ENCODE measurements around the gene NLGN4X. TPM values are rescaled to one million over a fixed set of nuclear protein-coding genes. Genes with fewer than 3 reads are reported as not detected.

NLGN4X gene
- polyA plus RNA-seq, 1 donor from 2014 or later = 18.0 TPM

- Histone ChIP-seq H3K4me2 (ENCODE audit: low read length) (no peak overlapping the region), H3K27ac (ENCODE audit: low read length) (no peak overlapping the region), H3K4me3 (ENCODE audit: low read length) (no peak overlapping the region), H3K36me3 (ENCODE audit: insufficient read depth, low read length) (no peaks in the 10 kb centered on the region), H4K20me1 (ENCODE audit: insufficient read depth) (no peaks in the 10 kb centered on the region), H2AFZ (ENCODE audit: low read depth, low read length) (no peak overlapping the region), H3F3A (ENCODE audit: insufficient read depth, low read length, poor library complexity, severe bottlenecking) (no peaks in the 10 kb centered on the region), H3K27me3 (ENCODE audit: insufficient read depth, low read depth, low read length) (no peaks in the 10 kb centered on the region), H3K9me3 (ENCODE audit: low read length) (no peaks in the 10 kb centered on the region), H3K79me2 (replicated peaks; ENCODE audit: insufficient read depth, low read length) (no peaks in the 10 kb centered on the region), H3K9me2 (ENCODE audit: insufficient read depth, low read length) (no peaks in the 10 kb centered on the region), H3K9ac (ENCODE audit: low read length) (no peak overlapping the region)
- TF ChIP-seq POLR2AphosphoS5 (IDR thresholded peaks at IDR 0.05) (no peak), EP300 (conservative IDR thresholded peaks at IDR 0.05; ENCODE audit: poor library complexity, severe bottlenecking) (no peak), TAF1 (IDR thresholded peaks at IDR 0.05; ENCODE audit: low read depth) (no peak), RAD21 (conservative IDR thresholded peaks at IDR 0.05) (no peak), CTCF (IDR thresholded peaks at IDR 0.05; ENCODE audit: poor library complexity, severe bottlenecking) (no peak), SMC3 (conservative IDR thresholded peaks at IDR 0.05; ENCODE audit: poor library complexity) (no peak), EZH2 (IDR thresholded peaks at IDR 0.05; ENCODE audit: borderline replicate concordance, insufficient read depth, low read length, poor library complexity, severe bottlenecking) (no peak), MXI1 (conservative IDR thresholded peaks at IDR 0.05; ENCODE audit: poor library complexity, severe bottlenecking) (no peak), REST (IDR thresholded peaks at IDR 0.05; ENCODE audit: borderline replicate concordance) (no peak)
These were observed 292.2 kb downstream of the NLGN4X start for GRCh38 chrX:5936438-5936837.

- no peak overlapping the region for H3K4me3 ChIP-seq (ENCODE audit: low read length)
- no peak for TF ChIP-seq POLR2AphosphoS5 (IDR thresholded peaks at IDR 0.05)
- no peak for TF ChIP-seq RAD21 (conservative IDR thresholded peaks at IDR 0.05)
- no peak for TF ChIP-seq CTCF (IDR thresholded peaks at IDR 0.05; ENCODE audit: poor library complexity, severe bottlenecking)
- no peak for TF ChIP-seq EP300 (conservative IDR thresholded peaks at IDR 0.05; ENCODE audit: poor library complexity, severe bottlenecking)
- no peak for TF ChIP-seq REST (IDR thresholded peaks at IDR 0.05; ENCODE audit: borderline replicate concordance)
- no peak for TF ChIP-seq TAF1 (IDR thresholded peaks at IDR 0.05; ENCODE audit: low read depth)
- TF ChIP-seq MXI1 (conservative IDR thresholded peaks at IDR 0.05; ENCODE audit: poor library complexity, severe bottlenecking) = no peak
- no peak for TF ChIP-seq EZH2 (IDR thresholded peaks at IDR 0.05; ENCODE audit: borderline replicate concordance, insufficient read depth, low read length, poor library complexity, severe bottlenecking)
- no peak for TF ChIP-seq SMC3 (conservative IDR thresholded peaks at IDR 0.05; ENCODE audit: poor library complexity)
These were observed 300.4 kb downstream of the NLGN4X start for GRCh38 chrX:5928224-5928623.

More at GRCh38 chrX:5928224-5928623, 300.4 kb downstream of the NLGN4X start:
- no peaks in the 10 kb centered on the region for H3K27me3 ChIP-seq (ENCODE audit: insufficient read depth, low read depth, low read length)
- H3K36me3 ChIP-seq (ENCODE audit: insufficient read depth, low read length) = no peaks in the 10 kb centered on the region
- no peak overlapping the region for H2AFZ ChIP-seq (ENCODE audit: low read depth, low read length)
- H4K20me1 ChIP-seq (ENCODE audit: insufficient read depth) = no peaks in the 10 kb centered on the region
- H3K9me3 ChIP-seq (ENCODE audit: low read length) = no peaks in the 10 kb centered on the region
- H3K9ac ChIP-seq (ENCODE audit: low read length) = no peak overlapping the region
- no peaks in the 10 kb centered on the region for H3K9me2 ChIP-seq (ENCODE audit: insufficient read depth, low read length)
- no peaks in the 10 kb centered on the region for H3K79me2 ChIP-seq (replicated peaks; ENCODE audit: insufficient read depth, low read length)
- no peak overlapping the region for H3K27ac ChIP-seq (ENCODE audit: low read length)
- no peak overlapping the region for H3K4me2 ChIP-seq (ENCODE audit: low read length)
- no peaks in the 10 kb centered on the region for H3F3A ChIP-seq (ENCODE audit: insufficient read depth, low read length, poor library complexity, severe bottlenecking)
